Measurements from ENCODE around the gene POM121C.
"Not testable (repeated sequence)": the region's sequence is repeated elsewhere in the genome, so short reads cannot be mapped to it uniquely, and the experiment has no call there.

POM121C gene

GRCh38 chr7:75414708-75415427 lies 71.2 kb downstream of the POM121C start:
- H3K4me3 ChIP-seq (ENCODE audit: low read depth, low read length, poor library complexity, severe bottlenecking); H3K27ac ChIP-seq (ENCODE audit: low read depth, low read length, poor library complexity, severe bottlenecking); H3K4me2 ChIP-seq (ENCODE audit: low read length); H3K4me1 ChIP-seq (ENCODE audit: insufficient read depth, low read length, severe bottlenecking); H4K20me1 ChIP-seq (ENCODE audit: insufficient read depth, low read length); H3F3A ChIP-seq (ENCODE audit: insufficient read depth, low read length); H2AFZ ChIP-seq (ENCODE audit: low read length); H3K9ac ChIP-seq (ENCODE audit: low read length); H3K79me2 ChIP-seq (ENCODE audit: insufficient read depth, low read length); H3K9me3 ChIP-seq (ENCODE audit: low read length); H3K9me2 ChIP-seq (ENCODE audit: low read depth, low read length); H3K27me3 ChIP-seq (ENCODE audit: insufficient read depth, low read length): not testable (repeated sequence)
- peaks cover 28% of the 10 kb centered on the region for H3K36me3 ChIP-seq (ENCODE audit: insufficient read depth, low read length)

GRCh38 chr7:75414204-75414603 lies 71.9 kb downstream of the POM121C start:
- H3F3A ChIP-seq (ENCODE audit: insufficient read depth, low read length); H3K9me3 ChIP-seq (ENCODE audit: low read length); H3K9me2 ChIP-seq (ENCODE audit: low read depth, low read length); H2AFZ ChIP-seq (ENCODE audit: low read length); H3K4me3 ChIP-seq (ENCODE audit: low read depth, low read length, poor library complexity, severe bottlenecking); H3K4me2 ChIP-seq (ENCODE audit: low read length); H3K79me2 ChIP-seq (ENCODE audit: insufficient read depth, low read length); H3K4me1 ChIP-seq (ENCODE audit: insufficient read depth, low read length, severe bottlenecking); H3K9ac ChIP-seq (ENCODE audit: low read length); H4K20me1 ChIP-seq (ENCODE audit: insufficient read depth, low read length); H3K27ac ChIP-seq (ENCODE audit: low read depth, low read length, poor library complexity, severe bottlenecking); H3K27me3 ChIP-seq (ENCODE audit: insufficient read depth, low read length): not testable (repeated sequence)
- peaks cover 22% of the 10 kb centered on the region for H3K36me3 ChIP-seq (ENCODE audit: insufficient read depth, low read length)

GRCh38 chr7:75410823-75411173 lies 75.3 kb downstream of the POM121C start:
- not testable (repeated sequence) for H3K4me2 ChIP-seq (ENCODE audit: low read length); H3K27me3 ChIP-seq (ENCODE audit: insufficient read depth, low read length); H3K27ac ChIP-seq (ENCODE audit: low read depth, low read length, poor library complexity, severe bottlenecking); H3F3A ChIP-seq (ENCODE audit: insufficient read depth, low read length); H3K79me2 ChIP-seq (ENCODE audit: insufficient read depth, low read length); H3K9me3 ChIP-seq (ENCODE audit: low read length); H3K4me1 ChIP-seq (ENCODE audit: insufficient read depth, low read length, severe bottlenecking); H3K9ac ChIP-seq (ENCODE audit: low read length); H4K20me1 ChIP-seq (ENCODE audit: insufficient read depth, low read length); H3K9me2 ChIP-seq (ENCODE audit: low read depth, low read length); H3K4me3 ChIP-seq (ENCODE audit: low read depth, low read length, poor library complexity, severe bottlenecking); H2AFZ ChIP-seq (ENCODE audit: low read length)
- peaks cover 10% of the 10 kb centered on the region; the same call in 1 of the 2 replicates for H3K36me3 ChIP-seq (ENCODE audit: insufficient read depth, low read length)

- H3K9ac ChIP-seq (ENCODE audit: low read length); H3K79me2 ChIP-seq (ENCODE audit: insufficient read depth, low read length); H3F3A ChIP-seq (ENCODE audit: insufficient read depth, low read length); H4K20me1 ChIP-seq (ENCODE audit: insufficient read depth, low read length); H3K4me1 ChIP-seq (ENCODE audit: insufficient read depth, low read length, severe bottlenecking); H3K9me3 ChIP-seq (ENCODE audit: low read length); H2AFZ ChIP-seq (ENCODE audit: low read length); H3K27me3 ChIP-seq (ENCODE audit: insufficient read depth, low read length); H3K9me2 ChIP-seq (ENCODE audit: low read depth, low read length); H3K36me3 ChIP-seq (ENCODE audit: insufficient read depth, low read length); H3K4me2 ChIP-seq (ENCODE audit: low read length); H3K27ac ChIP-seq (ENCODE audit: low read depth, low read length, poor library complexity, severe bottlenecking): not testable (repeated sequence)
- peak overlapping the region; percentile 45 for H3K4me3 ChIP-seq (ENCODE audit: low read depth, low read length, poor library complexity, severe bottlenecking)
Observed at GRCh38 chr7:75409880-75410822, 75.9 kb downstream of the POM121C start.

GRCh38 chr7:75404663-75405062 lies 81.4 kb downstream of the POM121C start:
- not testable (repeated sequence) for H3K9me3 ChIP-seq (ENCODE audit: low read length); H3K36me3 ChIP-seq (ENCODE audit: insufficient read depth, low read length); H3K79me2 ChIP-seq (ENCODE audit: insufficient read depth, low read length); H4K20me1 ChIP-seq (ENCODE audit: insufficient read depth, low read length); H3K4me2 ChIP-seq (ENCODE audit: low read length); H3K27me3 ChIP-seq (ENCODE audit: insufficient read depth, low read length); H3F3A ChIP-seq (ENCODE audit: insufficient read depth, low read length); H3K9me2 ChIP-seq (ENCODE audit: low read depth, low read length); H2AFZ ChIP-seq (ENCODE audit: low read length); H3K9ac ChIP-seq (ENCODE audit: low read length); H3K4me3 ChIP-seq (ENCODE audit: low read depth, low read length, poor library complexity, severe bottlenecking); H3K27ac ChIP-seq (ENCODE audit: low read depth, low read length, poor library complexity, severe bottlenecking); H3K4me1 ChIP-seq (ENCODE audit: insufficient read depth, low read length, severe bottlenecking)

GRCh38 chr7:75403455-75404443 lies 82.3 kb downstream of the POM121C start:
- H2AFZ ChIP-seq (ENCODE audit: low read length); H3K4me1 ChIP-seq (ENCODE audit: insufficient read depth, low read length, severe bottlenecking); H3F3A ChIP-seq (ENCODE audit: insufficient read depth, low read length); H3K9me2 ChIP-seq (ENCODE audit: low read depth, low read length); H3K79me2 ChIP-seq (ENCODE audit: insufficient read depth, low read length); H3K27me3 ChIP-seq (ENCODE audit: insufficient read depth, low read length); H3K27ac ChIP-seq (ENCODE audit: low read depth, low read length, poor library complexity, severe bottlenecking); H3K4me3 ChIP-seq (ENCODE audit: low read depth, low read length, poor library complexity, severe bottlenecking); H3K9ac ChIP-seq (ENCODE audit: low read length); H3K36me3 ChIP-seq (ENCODE audit: insufficient read depth, low read length); H4K20me1 ChIP-seq (ENCODE audit: insufficient read depth, low read length); H3K9me3 ChIP-seq (ENCODE audit: low read length); H3K4me2 ChIP-seq (ENCODE audit: low read length): not testable (repeated sequence)

GRCh38 chr7:75400575-75400974 lies 85.5 kb downstream of the POM121C start:
- H3K9me2 ChIP-seq (ENCODE audit: low read depth, low read length); H3K27me3 ChIP-seq (ENCODE audit: insufficient read depth, low read length); H4K20me1 ChIP-seq (ENCODE audit: insufficient read depth, low read length); H3K9me3 ChIP-seq (ENCODE audit: low read length); H3K36me3 ChIP-seq (ENCODE audit: insufficient read depth, low read length); H3K4me3 ChIP-seq (ENCODE audit: low read depth, low read length, poor library complexity, severe bottlenecking); H3F3A ChIP-seq (ENCODE audit: insufficient read depth, low read length); H3K79me2 ChIP-seq (ENCODE audit: insufficient read depth, low read length); H3K4me2 ChIP-seq (ENCODE audit: low read length); H3K27ac ChIP-seq (ENCODE audit: low read depth, low read length, poor library complexity, severe bottlenecking); H2AFZ ChIP-seq (ENCODE audit: low read length); H3K9ac ChIP-seq (ENCODE audit: low read length); H3K4me1 ChIP-seq (ENCODE audit: insufficient read depth, low read length, severe bottlenecking): not testable (repeated sequence)

Measured in OCI-LY1 (cell line).